Lung microvascular endothelial cell (primary cell): Measurements from ENCODE around the gene ROR1. TPM values are rescaled to one million over a fixed set of nuclear protein-coding genes. Genes with fewer than 3 reads are reported as not detected.
"Not testable (repeated sequence)": the region's sequence is repeated elsewhere in the genome, so short reads cannot be mapped to it uniquely, and the experiment has no call there.

ENCODE experiments used
- DNase-seq, 2 donors: peaks; one replicate each; pipeline versions ENCODE4 v3.0.0 to v3.0.0-alpha.2; 2010; ENCODE audit warnings: low read depth in 2 of 2
- total RNA-seq: library from RNA; depleted of rRNA; stranded (reverse); fragments of >200 nt; gene quantifications from 2 replicates; pipeline ENCODE4 v1.2.1, GENCODE V29; 2014

ROR1 gene
- total RNA-seq, 1 donor from 2014 or later = under 0.01 TPM

- no peak for DNase-seq
Measured at GRCh38 chr1:63792152-63792551, 18.3 kb downstream of the ROR1 start.

- DNase-seq = no peak
Measured at GRCh38 chr1:63793741-63794240, 20.0 kb downstream of the ROR1 start.

GRCh38 chr1:63794354-63794753 is 20.5 kb downstream of the ROR1 start:
- no peak for DNase-seq

GRCh38 chr1:63794939-63795378 is 21.1 kb downstream of the ROR1 start:
- DNase-seq = no peak

GRCh38 chr1:63795455-63795854 is 21.6 kb downstream of the ROR1 start:
- DNase-seq = no peak

- no peak for DNase-seq
Measured at GRCh38 chr1:63797056-63797726, 23.4 kb downstream of the ROR1 start.

- no peak for DNase-seq
Measured at GRCh38 chr1:63798284-63798683, 24.5 kb downstream of the ROR1 start.

- no peak for DNase-seq
Measured at GRCh38 chr1:63799307-63799706, 25.5 kb downstream of the ROR1 start.

- no peak for DNase-seq
Measured at GRCh38 chr1:63799820-63800219, 26.0 kb downstream of the ROR1 start.

- DNase-seq = no peak
Measured at GRCh38 chr1:63802109-63802508, 28.3 kb downstream of the ROR1 start.

- no peak for DNase-seq
Measured at GRCh38 chr1:63804829-63805484, 31.1 kb downstream of the ROR1 start.

- DNase-seq = no peak
Measured at GRCh38 chr1:63807046-63807445, 33.2 kb downstream of the ROR1 start.

GRCh38 chr1:63810936-63811469 is 37.2 kb downstream of the ROR1 start:
- no peak for DNase-seq

- no peak for DNase-seq
Measured at GRCh38 chr1:63812071-63812700, 38.4 kb downstream of the ROR1 start.

- peak in 1 of 2 donors; percentile 58 for DNase-seq
Measured at GRCh38 chr1:63813829-63814277, 40.0 kb downstream of the ROR1 start.

- DNase-seq = not testable (repeated sequence)
Measured at GRCh38 chr1:63816217-63816815, 42.5 kb downstream of the ROR1 start.

- DNase-seq = peak; percentile 15 to 27
Measured at GRCh38 chr1:63817152-63817667, 43.4 kb downstream of the ROR1 start.

GRCh38 chr1:63817700-63818099 is 43.9 kb downstream of the ROR1 start:
- DNase-seq = no peak

GRCh38 chr1:63818567-63819325 is 44.9 kb downstream of the ROR1 start:
- DNase-seq = no peak

- DNase-seq = no peak
Measured at GRCh38 chr1:63819795-63820194, 46.0 kb downstream of the ROR1 start.
